ENCODE results near the gene EARS2.
"Not testable (repeated sequence)": the region's sequence is repeated elsewhere in the genome, so short reads cannot be mapped to it uniquely, and the experiment has no call there.

The EARS2 gene

DNA sequence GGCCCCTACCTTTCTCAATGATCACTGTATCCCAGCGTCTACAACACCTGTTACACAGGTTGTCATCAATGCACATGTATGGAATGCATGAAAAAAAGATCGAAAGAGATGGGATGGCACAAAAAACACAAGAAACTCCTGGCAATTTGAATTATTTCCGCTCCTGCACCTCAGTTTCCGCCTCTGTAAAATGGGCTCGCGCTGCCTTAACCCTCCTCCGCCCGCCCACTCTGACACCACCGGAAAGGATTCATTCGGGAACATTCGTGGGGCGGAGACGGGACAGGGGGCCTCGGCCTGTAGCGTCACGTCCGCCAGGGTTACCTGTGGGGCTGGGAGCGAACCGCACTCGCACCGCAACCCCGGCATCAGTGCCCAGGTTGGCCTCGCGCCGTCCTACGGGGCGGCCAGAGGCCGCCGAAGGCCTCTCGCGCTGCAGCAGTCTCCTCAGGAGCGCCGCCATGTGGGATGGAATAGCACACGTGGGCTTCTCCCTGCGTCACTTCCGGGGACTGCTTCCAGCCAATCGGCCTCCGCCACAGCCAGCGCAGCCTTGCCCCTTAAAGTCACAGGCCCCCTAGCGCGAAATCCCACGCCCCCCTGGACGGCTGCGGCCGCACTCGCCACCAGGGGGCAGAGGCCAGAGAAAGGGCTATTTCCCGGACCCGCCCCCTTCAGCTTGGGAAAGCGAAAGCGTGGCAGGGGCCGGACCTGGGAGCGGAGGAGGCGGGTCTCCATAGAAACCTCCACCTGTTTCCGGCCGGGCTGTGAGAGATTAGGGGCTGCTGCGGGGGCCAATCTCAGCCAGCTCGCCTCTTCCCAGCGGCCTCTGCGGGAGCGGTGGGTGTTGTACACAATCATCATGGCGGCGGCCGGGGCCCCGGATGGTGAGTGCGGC lies at the start of gene EARS2, which contains the start of gene UBFD1:
Gene EARS2 (minus strand): TSS at position 470 of the 898 bp plus-strand sequence. CDS start 7 bp downstream, at position 463.
Gene UBFD1 (plus strand): TSS at position 847 of the 898 bp plus-strand sequence. CDS start 16 bp downstream, at position 863.
- peak; percentile 98 for DNase-seq

DNA sequence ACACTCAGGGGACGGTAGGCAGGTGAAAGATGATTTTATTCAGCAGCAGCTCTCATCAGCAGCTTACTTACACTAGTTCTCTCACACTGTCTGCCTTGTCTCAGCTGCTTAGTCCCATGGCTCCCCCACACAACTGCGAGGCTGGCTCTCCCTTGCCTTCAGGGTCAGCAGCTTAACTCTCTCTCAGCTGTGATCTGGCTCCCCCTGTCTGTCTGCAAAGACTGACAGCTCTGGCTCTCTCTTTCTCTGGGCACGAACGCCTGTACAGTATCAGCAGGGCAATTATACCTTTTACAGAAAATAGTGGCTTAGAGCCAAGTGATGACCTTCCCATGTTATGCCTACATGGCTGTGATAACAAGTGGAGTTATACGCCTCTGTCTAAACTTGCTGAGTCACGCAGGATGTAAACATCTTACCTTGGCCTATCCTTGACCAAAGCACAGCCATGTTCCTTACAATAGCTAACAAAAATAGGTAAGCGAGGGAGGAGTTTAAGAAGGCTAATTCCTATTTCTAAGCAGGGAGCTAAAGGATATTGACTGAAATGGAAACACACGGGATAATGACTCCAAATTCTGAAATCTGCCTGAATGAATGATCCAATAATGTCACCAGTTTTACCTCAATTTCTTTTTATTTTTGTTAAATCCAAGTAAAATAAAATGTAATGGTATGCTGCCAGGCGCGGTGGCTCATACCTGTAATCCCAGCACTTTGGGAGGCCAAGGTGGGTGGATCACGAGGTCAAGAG lies 40.0 kb upstream of the EARS2 start:
- peak; percentile 10 for DNase-seq

DNA sequence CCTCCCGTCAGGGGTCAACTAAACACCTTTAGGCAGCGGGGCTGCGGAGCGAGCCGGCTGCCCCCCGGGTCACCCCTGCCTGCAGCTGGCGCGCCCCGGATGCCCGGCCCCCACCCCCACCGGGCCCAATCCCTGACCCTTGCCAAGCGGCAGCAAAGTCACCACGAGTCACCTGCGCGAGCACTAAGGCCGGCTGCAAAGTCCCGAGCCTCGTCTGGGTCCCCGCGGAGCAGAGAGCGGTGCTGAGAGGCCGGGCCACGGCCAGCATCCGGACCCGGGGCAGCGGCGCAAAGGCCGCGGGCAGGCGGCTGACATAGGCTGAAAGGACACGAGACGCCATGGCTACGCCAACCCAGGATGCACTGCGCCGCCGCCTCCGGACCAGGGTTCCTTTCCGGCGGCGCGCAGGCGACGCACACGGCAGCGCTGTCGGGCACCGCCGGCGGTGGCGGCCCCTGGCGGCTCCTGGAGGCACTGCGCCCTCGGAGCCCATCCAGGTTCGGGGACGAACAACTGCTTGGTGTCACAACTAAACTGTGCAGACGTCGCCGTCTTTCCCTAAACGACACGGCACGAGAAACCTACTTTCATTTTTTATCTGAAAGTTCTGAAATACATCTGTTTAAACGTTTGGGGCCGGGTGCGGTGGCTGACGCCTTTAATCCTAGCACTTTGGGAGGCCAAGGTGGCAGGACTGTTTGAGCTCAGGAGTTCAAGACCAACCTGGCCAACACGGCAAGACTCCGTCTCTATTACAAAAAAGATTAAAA lies 39.0 kb upstream of the EARS2 start, which contains the start of gene NDUFAB1:
Gene NDUFAB1 (minus strand): TSS at position 366 of the 770 bp plus-strand sequence. CDS start 26 bp downstream, at position 340.
- DNase-seq: peak; percentile 51

DNA sequence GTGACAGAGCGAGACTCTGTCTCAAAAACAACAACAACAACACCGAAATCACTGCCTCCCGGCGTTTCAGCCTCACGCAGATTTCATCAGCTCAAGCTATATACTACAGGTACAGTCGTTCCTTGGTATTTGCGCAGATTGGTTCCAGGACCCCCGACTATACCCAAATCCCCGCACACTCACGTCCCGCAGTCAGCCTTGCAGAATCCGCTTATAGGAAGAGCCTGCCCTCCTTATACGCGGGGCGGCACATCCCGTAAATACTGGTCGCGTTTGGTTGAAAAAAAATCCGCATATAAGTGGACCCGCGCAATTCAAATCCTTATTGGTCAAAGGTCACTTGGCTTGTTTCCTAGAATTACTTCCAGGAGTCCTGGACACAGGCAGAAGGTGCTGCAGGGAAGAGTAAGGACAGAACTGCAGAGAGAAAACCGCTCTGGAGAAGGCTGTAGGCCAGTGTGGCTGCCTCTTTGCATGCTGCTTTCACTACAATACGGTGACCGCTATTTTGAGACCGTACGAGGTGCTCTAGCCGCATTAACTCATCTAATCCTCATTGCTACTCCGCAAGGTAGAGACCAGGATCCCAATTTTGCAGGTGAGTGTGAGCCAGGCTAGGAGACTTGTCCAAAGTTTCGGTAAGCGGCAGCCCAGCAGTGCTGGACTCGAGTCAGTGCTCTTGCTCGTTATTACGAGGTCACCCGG lies 38.2 kb upstream of the EARS2 start:
- no peak for DNase-seq

DNA sequence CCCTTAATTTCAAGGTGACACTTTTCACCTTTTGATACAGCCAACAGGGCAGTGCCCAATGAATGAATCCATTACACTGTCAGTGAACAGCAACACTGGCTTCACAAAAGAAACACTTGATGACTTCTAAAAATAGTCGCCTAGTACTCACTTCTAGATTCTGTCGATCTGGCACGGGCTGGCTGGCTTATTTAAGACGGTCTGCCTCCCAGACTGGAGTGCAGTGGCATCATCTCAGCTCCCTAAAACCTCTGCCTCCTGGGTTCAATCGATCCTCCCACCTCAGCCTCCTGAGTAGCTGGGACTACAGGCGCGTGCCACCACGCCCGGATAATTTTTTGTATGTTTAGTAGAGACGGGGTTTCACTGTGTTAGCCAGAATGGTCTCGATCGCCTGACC lies 37.0 kb upstream of the EARS2 start:
- DNase-seq: no peak

DNA sequence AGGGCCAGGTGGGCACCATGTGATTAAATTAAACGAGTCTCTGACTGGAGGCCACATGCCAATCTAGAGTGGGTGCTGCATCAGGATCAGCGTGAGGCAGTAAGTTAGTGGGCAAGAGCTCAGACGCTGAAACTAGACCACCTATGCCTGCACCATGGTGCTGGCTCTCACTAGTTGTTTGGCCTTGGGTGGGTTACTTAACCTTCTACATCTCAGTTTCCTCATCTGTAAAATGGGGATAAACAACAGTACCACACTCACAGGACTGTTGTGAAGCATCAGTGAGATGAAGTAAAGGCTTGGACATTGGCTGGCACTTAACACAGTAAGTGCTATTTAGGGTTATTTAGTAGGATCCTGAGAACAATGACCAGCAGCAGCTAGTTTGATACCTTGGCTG lies 33.0 kb upstream of the EARS2 start:
- DNase-seq: no peak

DNA sequence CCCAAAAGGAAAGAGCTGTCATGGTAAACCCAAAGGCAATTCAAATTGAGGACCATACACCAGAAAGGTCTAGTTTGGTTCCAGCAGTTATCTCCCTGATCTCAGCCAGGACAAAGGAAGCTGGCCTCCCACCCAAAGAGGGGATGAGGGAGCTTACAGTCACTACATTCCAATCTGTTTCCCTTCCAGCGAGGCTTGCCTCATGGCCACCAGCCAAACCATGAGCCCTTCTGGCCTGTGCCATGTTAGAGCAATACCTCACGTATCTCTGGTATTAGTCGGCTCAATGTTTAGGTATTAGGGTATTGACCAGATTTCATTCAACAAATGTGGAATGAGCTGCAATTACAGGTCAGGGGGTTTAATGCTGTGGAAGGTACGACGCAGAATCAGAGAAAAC lies 30.6 kb upstream of the EARS2 start:
- DNase-seq: no peak

DNA sequence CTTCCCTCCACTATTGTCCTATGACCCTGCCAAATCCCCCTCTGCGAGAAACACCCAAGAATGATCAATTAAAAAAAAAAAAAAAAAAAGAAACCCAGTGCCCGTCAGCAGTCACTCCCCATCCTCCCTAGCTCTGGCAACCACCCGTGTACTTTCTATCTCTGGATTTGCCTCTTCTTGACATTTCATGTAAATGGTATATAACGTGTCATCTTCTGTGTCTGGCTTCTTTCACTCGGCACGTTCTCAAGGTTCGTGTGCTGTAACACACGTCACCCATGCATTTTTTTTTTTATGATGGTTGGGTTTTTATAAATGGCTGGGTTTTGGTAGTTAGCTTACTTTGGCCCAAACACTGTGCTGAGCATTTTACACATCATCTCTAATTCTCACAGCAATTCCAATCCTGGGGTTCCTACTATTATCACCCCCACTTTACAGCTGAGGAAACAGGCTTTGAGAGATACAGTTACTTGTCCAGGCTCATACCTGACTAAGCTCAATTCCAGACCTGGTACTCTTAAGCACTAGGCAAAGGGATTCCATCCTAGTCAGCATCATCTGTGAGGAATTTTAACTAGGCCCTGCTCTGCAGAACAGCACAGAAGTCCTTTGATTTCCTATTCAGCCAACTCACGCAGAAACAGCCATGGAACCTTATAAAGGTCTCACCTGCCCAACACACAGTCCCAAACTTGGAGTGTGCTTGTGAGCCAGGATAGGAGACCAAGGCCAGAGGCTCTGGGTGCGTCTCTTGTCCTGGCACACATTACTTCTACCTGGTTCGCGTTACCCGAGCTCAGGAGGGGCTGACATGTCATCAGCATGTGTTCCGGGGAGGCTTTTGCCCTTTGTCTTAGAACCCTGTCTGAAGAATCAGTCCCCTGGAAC lies 27.3 kb upstream of the EARS2 start:
- no peak for DNase-seq

DNA sequence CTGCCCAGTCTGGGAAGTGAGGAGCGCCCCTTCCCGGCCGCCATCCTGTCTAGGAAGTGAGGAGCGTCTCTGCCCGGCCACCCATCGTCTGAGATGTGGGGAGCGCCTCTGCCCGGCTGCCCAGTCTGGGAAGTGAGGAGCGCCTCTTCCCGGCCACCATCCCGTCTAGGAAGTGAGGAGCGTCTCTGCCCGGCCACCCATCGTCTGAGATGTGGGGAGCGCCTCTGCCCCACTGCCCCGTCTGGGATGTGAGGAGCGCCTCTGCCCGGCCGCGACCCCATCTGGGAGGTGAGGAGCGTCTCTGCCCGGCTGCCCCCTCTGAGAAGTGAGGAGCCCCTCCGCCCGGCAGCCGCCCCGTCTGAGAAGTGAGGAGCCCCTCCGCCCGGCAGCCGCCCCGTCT lies 26.1 kb upstream of the EARS2 start:
- not testable (repeated sequence) for DNase-seq

DNA sequence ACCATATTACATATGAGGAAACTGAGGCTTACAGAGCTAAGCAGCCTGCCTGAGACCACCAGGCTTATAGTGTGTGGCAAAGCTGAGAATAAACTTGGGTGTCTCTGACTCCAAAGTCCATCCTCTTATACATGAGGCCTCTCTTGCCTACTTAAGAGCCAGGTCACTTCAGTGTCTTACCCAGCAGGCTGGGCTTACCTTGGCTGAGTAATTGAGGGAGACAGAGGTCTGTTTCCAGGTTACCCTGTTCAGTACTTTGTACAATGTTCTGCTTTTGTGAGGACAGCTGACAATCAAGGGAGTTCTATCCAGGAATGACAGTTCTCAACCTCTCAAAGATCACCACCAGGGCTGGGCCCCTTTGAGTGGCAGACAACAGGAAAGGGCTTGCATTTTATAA lies 24.6 kb upstream of the EARS2 start:
- DNase-seq: no peak

DNA sequence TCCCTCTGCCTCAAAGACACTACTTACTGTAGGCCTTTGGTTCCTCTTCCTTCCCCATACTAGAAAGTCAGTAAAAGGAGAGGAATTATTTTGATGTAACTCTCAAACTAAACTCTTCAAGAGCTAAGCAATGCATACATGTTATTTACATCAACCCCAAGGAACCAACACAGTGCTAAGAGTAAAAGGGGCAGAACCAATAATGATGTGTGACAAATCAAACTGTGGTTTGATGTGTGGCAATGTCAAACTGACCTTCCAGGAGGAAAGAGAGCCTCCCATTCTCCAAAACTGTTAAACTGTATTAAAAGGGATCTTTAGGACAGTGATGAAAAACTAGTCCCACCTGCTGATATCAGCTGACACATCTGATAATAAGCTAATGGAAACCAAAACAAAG lies 23.2 kb upstream of the EARS2 start:
- DNase-seq: no peak

DNA sequence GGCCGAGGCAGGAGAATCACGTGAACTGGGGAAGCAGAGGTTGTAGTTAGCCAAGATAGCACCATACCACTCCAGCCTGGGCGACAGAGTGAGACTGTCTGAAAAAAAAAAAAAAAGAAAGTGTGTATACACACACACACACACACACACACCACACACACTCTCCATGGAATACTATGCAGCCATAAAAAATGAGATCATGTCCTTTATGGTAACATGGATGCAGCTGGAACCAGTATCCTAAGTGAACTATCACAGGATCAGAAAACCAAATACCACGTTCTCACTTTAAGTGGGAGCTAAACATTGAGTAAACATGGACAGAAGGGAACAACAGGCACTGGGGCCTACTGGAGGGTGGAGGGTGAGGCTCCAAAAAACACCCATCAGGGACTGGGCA lies 22.2 kb upstream of the EARS2 start:
- DNase-seq: no peak

DNA sequence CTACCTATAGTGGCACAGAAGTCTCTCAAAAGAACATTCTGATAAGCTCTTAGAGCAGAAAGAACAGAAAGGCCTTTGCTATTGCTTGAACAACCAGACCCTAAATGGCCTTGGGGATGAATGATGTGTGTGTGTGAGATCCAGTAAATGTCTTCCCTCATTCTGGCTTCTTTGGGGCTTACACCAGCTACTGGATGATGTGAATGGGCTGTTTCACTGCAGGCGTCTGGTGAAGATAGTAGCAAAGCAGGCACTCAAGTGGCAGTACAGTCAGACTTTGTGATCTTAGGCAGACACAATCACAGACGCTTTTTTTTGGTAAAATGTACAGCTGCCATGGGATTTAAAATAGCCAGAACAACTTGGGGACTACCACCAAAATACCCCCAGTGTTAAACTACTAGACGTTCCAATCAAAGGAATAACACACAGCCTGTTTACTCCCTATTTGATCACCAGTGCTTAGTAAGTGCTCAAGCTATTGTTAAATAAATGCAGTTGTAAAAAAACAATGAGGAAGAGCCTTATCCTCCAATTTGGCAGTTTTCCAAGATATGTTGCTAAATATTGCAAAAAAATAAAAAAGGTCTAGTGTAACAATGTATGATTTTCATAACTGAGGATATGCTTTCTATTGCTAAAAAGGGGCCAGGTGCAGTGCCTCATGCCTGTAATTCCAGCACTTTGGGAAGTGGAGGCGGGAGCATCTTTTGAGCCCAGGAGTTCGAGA lies 21.1 kb upstream of the EARS2 start:
- no peak for DNase-seq

DNA sequence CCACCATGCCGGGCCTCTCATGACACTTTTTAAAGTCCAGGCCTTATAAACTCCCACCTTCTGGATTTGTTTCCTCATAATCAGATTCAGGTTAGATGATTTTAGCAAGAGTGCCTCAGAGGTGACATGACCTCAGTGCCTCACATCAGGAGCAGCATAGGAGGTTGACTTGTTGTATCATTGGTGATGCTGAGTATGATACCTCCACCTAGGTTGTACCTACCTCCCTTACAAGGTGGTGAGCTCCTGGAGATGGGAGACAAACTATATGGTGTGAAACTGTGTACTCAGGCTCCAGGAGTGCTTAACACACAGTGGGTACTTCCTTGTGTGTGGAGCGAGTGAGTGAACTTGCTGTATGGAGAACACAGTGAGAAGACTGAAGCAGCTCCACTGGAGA lies 20.3 kb upstream of the EARS2 start:
- no peak for DNase-seq

DNA sequence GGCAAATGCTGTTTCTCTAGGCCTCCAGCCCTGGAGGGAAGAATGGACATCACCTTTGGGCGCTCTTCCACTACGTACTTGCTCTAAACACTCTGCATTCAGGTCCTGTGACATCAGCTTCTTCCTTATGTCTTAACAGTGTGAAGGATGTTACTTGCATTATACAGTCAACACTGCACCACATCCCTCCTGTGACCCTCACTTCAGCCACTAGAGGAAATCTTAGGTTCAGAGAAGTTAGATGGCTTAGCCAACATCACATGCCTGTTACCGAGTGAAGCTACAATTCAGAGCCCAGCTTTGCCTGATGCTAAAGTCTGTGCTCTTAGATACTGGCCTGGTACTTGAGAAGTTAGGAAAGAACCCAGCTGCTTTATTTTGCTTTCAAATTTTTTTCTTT lies 18.7 kb upstream of the EARS2 start:
- no peak for DNase-seq

DNA sequence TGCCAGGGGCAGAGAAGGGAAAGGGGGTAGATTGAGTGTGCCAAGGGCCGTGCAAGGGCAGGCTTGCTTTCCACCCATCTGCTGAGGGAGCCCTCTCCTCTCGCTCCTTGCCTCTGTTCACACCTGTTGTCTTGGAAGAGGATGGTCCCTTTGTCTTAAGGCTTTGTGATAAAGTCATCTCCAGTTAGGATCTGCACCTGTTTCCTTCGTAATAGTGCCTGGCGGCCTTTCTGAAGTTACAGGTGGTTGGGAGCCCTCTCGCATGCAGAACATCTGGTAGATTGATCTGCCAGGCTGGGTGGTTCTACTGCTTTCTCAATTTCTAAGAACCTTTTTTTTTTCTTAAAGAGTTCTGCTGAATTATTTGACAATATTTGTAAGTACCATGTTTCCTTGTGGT lies 16.7 kb upstream of the EARS2 start:
- no peak for DNase-seq

DNA sequence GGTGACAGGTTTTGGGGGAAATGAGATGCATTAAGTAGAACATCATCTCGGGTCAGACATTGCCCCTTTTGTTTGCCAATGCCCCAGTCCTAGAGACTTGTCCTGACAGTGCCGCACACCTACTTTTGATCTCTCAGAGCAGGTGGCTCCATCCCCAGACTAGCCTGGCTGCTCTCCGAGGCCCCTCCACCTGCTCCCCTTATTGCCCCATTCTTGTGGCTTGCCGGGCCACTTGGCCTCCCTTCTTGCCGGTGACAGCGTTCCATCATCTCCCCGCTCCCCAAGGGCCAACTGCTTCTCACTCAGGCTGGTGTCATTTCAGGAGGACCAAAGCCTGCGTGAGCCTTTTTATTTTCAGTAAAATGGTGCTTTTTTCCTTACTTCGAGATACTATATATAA lies 15.2 kb upstream of the EARS2 start:
- DNase-seq: no peak

DNA sequence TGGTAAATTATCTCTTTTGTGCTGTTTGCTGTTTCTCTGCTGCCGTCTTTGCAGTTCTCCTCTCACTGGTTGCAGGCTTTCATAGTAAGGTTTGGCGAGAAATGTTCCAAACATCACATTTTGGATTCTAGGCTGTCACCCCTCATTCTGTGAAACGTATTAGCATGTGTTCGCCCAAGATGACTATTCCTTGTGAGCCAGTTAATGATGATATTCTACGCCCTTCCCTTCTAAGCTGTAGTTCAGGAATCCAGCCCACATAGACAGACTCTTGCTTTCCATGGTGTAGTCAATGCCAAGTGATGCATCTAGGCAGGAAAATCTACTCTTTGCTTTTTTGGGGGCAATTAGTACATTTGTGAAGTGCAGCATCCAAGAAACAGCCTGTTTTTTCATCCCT lies 14.7 kb upstream of the EARS2 start:
- DNase-seq: no peak

DNA sequence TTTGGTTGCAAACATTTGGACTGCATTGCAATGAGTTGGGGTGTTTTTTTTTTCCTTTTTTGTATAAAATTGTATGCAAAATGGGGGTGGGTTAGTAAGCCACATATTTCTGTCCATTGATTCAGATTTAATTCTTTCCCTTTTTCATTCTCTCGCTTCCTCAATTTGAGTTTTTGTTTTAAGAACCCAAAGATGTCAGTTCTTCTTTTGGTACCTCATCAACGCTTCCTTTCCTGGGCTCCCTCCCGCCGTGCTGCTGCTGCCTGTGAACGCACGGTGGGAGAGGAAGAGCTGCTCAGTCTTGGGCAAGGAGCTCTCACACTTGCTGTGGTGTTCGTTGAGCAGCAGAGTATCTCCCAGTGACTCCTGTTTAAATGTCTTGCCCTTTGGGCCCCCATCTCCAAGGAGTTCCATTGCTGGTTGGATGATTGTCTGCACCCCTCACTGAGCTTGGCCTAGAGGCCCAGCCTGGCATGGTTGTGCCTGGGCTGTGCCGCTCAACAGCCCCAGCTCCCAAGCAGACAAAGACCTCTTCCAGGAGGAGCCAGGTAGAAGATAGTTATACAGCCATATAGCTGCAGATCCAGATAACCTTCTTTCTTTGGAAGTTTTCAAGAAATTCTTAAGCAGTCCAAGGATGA lies 14.0 kb upstream of the EARS2 start:
- DNase-seq: no peak

DNA sequence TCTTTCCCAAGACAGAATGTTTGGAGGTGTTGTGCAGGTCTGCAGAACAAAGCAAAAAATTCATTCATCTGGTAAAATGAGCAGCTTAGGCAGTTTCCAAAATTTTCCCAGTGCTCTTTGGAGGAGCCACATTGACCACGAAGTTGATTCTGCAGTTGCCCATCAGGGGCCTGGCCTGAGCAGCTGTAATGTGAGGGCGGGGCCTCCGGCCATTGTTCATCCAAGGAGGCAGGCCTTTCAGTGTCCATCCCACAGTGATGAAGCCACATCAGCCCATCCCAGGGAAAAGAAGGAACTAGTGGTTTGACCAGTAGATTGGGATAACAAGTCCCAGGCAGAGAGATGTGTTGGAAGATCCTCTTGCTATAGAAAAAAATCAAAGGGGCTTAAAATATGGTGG lies 10.5 kb upstream of the EARS2 start:
- DNase-seq: no peak

All from NCI-H1694 (cell line).